SK-N-SH (cell line): ENCODE data around the gene CEP57L1. TPM values are rescaled to one million over a fixed set of nuclear protein-coding genes. Genes with fewer than 3 reads are reported as not detected.
A peak's percentile ranks its signal among the peaks of the same experiment; 100 is the strongest.

Experiments
- CTCF ChIA-PET: fragments of 300-600, 350-600 bp; formaldehyde crosslinking; extraction: SDS; loops from one replicate; lab custom pipeline; 2021; lab: Yijun Ruan, JAX
- POLR2A ChIA-PET: fragments of 350-600 bp; sonication (Branson Sonifier 250); formaldehyde crosslinking; extraction: SDS; loops from one replicate; lab custom pipeline; 2020; ENCODE audit warnings: antibody characterized with exemption, inconsistent platforms; lab: Yijun Ruan, JAX
- DNase-seq: peaks from one replicate; pipeline ENCODE4 v3.0.0; 2012
- H2AFZ ChIP-seq: fragments of 200-600 bp; sonication (generic); 2 replicates; pipeline ENCODE4 v1.8.1; 2016; ENCODE audit warnings: antibody characterized with exemption, mild to moderate bottlenecking, low read depth
- H3F3A ChIP-seq: fragments of 200-600 bp; sonication (generic); replicated peaks from 2 replicates; pipeline ENCODE3; 2016; ENCODE audit warnings: antibody characterized with exemption, mild to moderate bottlenecking; ENCODE audit not compliant: insufficient read depth
- H3K27ac ChIP-seq, 2 experiments: fragments of 200-500 bp in 1 of 2; fragments of 200-600 bp in 1 of 2; sonication (Bioruptor generic) in 1 of 2; sonication (generic), shearing (Covaris generic) in 1 of 2; 2 replicates each; pipeline versions ENCODE4 v1.5.1 to v1.6.1; 2014 to 2016; ENCODE audit warnings: low read depth in 2 of 2, inconsistent platforms in 1 of 2, low read length in 1 of 2, mild to moderate bottlenecking in 1 of 2, mixed read lengths in 1 of 2
- H3K27me3 ChIP-seq: fragments of 200-600 bp; sonication (generic), shearing (Covaris generic); 2 replicates; pipeline ENCODE4 v1.6.1; 2016; ENCODE audit warnings: mixed run types; ENCODE audit not compliant: insufficient read depth
- H3K36me3 ChIP-seq, 2 experiments: fragments of 200-500 bp in 1 of 2; fragments of 200-600 bp in 1 of 2; sonication (Bioruptor generic) in 1 of 2; sonication (generic) in 1 of 2; replicated peaks in 1 of 2; 2 replicates each; pipeline versions ENCODE3 to v1.5.1; 2014 to 2016; ENCODE audit warnings: low read length in 1 of 2, mild to moderate bottlenecking in 1 of 2; ENCODE audit not compliant: insufficient read depth in 2 of 2, control insufficient read depth in 1 of 2
- H3K4me1 ChIP-seq, 2 experiments: fragments of 200-500 bp in 1 of 2; fragments of 200-600 bp in 1 of 2; sonication (Bioruptor generic) in 1 of 2; sonication (generic), shearing (Covaris generic) in 1 of 2; 2 replicates each; pipeline versions ENCODE4 v1.5.1 to v1.6.1; 2014 to 2016; ENCODE audit warnings: low read depth in 1 of 2, low read length in 1 of 2, mixed run types in 1 of 2; ENCODE audit not compliant: insufficient read depth in 2 of 2, control insufficient read depth in 1 of 2
- H3K4me2 ChIP-seq: fragments of 200-600 bp; sonication (generic), shearing (Covaris generic); 2 replicates; pipeline ENCODE4 v1.6.1; 2017; ENCODE audit warnings: mixed run types
- H3K4me3 ChIP-seq, 2 experiments: fragments of 200-500 bp in 1 of 2; fragments of 200-600 bp in 1 of 2; sonication (Bioruptor generic) in 1 of 2; sonication (generic), shearing (Covaris generic) in 1 of 2; 2 replicates each; pipeline versions ENCODE4 v1.5.1 to v1.8.1; 2014 to 2016; ENCODE audit warnings: low read depth in 2 of 2, inconsistent platforms in 1 of 2, low read length in 1 of 2, mild to moderate bottlenecking in 1 of 2, mixed read lengths in 1 of 2, moderate library complexity in 1 of 2
- H3K79me2 ChIP-seq: fragments of 200-600 bp; sonication (generic); 2 replicates; pipeline ENCODE4 v1.8.1; 2017; ENCODE audit warnings: mild to moderate bottlenecking; ENCODE audit not compliant: insufficient read depth
- H3K9ac ChIP-seq: fragments of 200-600 bp; sonication (generic); 2 replicates; pipeline ENCODE4 v1.6.1; 2017; ENCODE audit warnings: mixed run types
- H3K9me2 ChIP-seq: fragments of 200-600 bp; sonication (generic); 2 replicates; pipeline ENCODE4 v1.6.1; 2017; ENCODE audit warnings: mixed run types
- H3K9me3 ChIP-seq: fragments of 200-600 bp; sonication (generic); 2 replicates; pipeline ENCODE4 v1.6.1; 2017; ENCODE audit warnings: mixed run types, mild to moderate bottlenecking, moderate library complexity
- H4K20me1 ChIP-seq: fragments of 200-600 bp; sonication (generic); 2 replicates; pipeline ENCODE4 v1.6.1; 2017; ENCODE audit warnings: mild to moderate bottlenecking, mixed run types; ENCODE audit not compliant: insufficient read depth
- CHD2 ChIP-seq: fragments of 150-350 bp; IDR thresholded peaks from 2 replicates; pipeline ENCODE4 v1.6.1; 2018; ENCODE audit warnings: low read length; ENCODE audit not compliant: partially characterized antibody
- CTCF ChIP-seq: fragments of 200-600 bp; sonication (generic); IDR thresholded peaks from 2 replicates; pipeline ENCODE4 v1.6.1; 2017; ENCODE audit warnings: antibody characterized with exemption, mild to moderate bottlenecking, moderate library complexity
- EP300 ChIP-seq, 2 experiments: IDR thresholded peaks; 2 replicates each; pipeline versions ENCODE4 v1.4.0 to v1.6.1; 2012; ENCODE audit warnings: borderline replicate concordance in 1 of 2, low read depth in 1 of 2, low read length in 1 of 2
- FOXJ3 ChIP-seq: sonication (generic); formaldehyde crosslinking; IDR thresholded peaks from 2 replicates; pipeline ENCODE4 v1.5.1; 2020; ENCODE audit warnings: mild to moderate bottlenecking, missing genetic modification reagents
- GATA2 ChIP-seq: sonication (generic); formaldehyde crosslinking; IDR thresholded peaks from 2 replicates; pipeline ENCODE4 v1.5.0; 2020; ENCODE audit warnings: mild to moderate bottlenecking, missing genetic modification reagents
- MAX ChIP-seq: IDR thresholded peaks from 2 replicates; pipeline ENCODE4 v1.4.0; 2012; ENCODE audit warnings: low read depth
- NRF1 ChIP-seq: IDR thresholded peaks from 2 replicates; pipeline ENCODE4 v1.6.1; 2012; ENCODE audit warnings: low read depth, mild to moderate bottlenecking, low read length
- PBX3 ChIP-seq: IDR thresholded peaks from 2 replicates; pipeline ENCODE4; 2012
- POLR2AphosphoS5 ChIP-seq: IDR thresholded peaks from 2 replicates; pipeline ENCODE4 v1.6.1; 2012; ENCODE audit warnings: low read depth, low read length
- SIN3A ChIP-seq: IDR thresholded peaks from 2 replicates; pipeline ENCODE4 v1.6.1; 2012; ENCODE audit warnings: low read depth, mild to moderate bottlenecking, low read length, moderate library complexity, borderline replicate concordance
- TCF12 ChIP-seq: IDR thresholded peaks from 2 replicates; pipeline ENCODE4 v1.4.0; 2012
- USF1 ChIP-seq: IDR thresholded peaks from 2 replicates; pipeline ENCODE4 v1.4.0; 2012; ENCODE audit warnings: low read depth, borderline replicate concordance
- YY1 ChIP-seq: IDR thresholded peaks from 2 replicates; pipeline ENCODE4 v1.4.0; 2012; ENCODE audit warnings: low read depth, mild to moderate bottlenecking
- WGBS: methylation state at CpG from one replicate; pipeline ENCODE4 v1.1.6; 2017; ENCODE audit warnings: low lambda C conversion rate; 5-methylcytosine and 5-hydroxymethylcytosine counted together
- polyA plus RNA-seq, 3 experiments: library from polyadenylated mRNA; depleted of rRNA; stranded (reverse); fragments of >200 nt; gene quantifications; 2 replicates each; pipeline ENCODE4 v1.2.3, GENCODE V29; 2012

The CEP57L1 gene
- polyA plus RNA-seq, 1 of the 3 experiments (the other 2 are of a cell fraction) = 7.3 TPM

GRCh38 chr6:109118871-109119354, 23.6 kb downstream of the CEP57L1 start:
- CTCF ChIA-PET = interaction anchor here (0.8 to 1.0 kb wide), 2 partner anchors 69 to 263 kb away, joined by 3 to 4 read pairs; partner anchors contain the start of gene CD164

GRCh38 chr6:109121411-109121810, 26.1 kb downstream of the CEP57L1 start:
- Histone ChIP-seq H2AFZ (no peak overlapping the region), H3K9ac (no peak overlapping the region), H3F3A (peaks cover 2% of the 10 kb centered on the region), H4K20me1 (no peaks in the 10 kb centered on the region), H3K4me3 (no peak overlapping the region), H3K4me2 (0 out of 2 replicates have a peak overlapping the region, but pooled peaks have one; percentile 34), H3K27me3 (no peaks in the 10 kb centered on the region), H3K4me1 (peaks cover 6 to 22% of the 10 kb centered on the region in 2 experiments; a peak in 3 of 4 replicates), H3K9me3 (no peaks in the 10 kb centered on the region), H3K36me3 (no peaks in the 10 kb centered on the region), H3K27ac (peak overlapping the region; percentile 38 to 87; a peak in 3 of 4 replicates), H3K79me2 (peaks cover 30% of the 10 kb centered on the region; the same call in 1 of the 2 replicates), H3K9me2 (no peaks in the 10 kb centered on the region)
- CTCF ChIA-PET = no interaction called here
- POLR2A ChIA-PET = no interaction called here
- no peak for DNase-seq
- peak in 1 of 2 experiments; percentile 65; a peak in 1 of 4 replicates for TF ChIP-seq EP300 (IDR thresholded peaks at IDR 0.05; ENCODE audit: borderline replicate concordance in 1 of 2, low read depth in 1 of 2, low read length in 1 of 2)
- peak; percentile 76 for TF ChIP-seq PBX3
- TF ChIP-seq USF1 = no peak
- TF ChIP-seq YY1 = no peak

More at GRCh38 chr6:109118871-109119354, 23.6 kb downstream of the CEP57L1 start:
- no peaks in the 10 kb centered on the region for H4K20me1 ChIP-seq
- H3K36me3 ChIP-seq = no peaks in the 10 kb centered on the region
- H3K9ac ChIP-seq = no peak overlapping the region
- WGBS = 82% methylated on average over 3 of the region's 3 CpGs
- H3K9me2 ChIP-seq = no peaks in the 10 kb centered on the region
- no peaks in the 10 kb centered on the region for H3K27me3 ChIP-seq
- H3K4me2 ChIP-seq = no peak overlapping the region
- no peak for DNase-seq
- no peaks in the 10 kb centered on the region for H3K9me3 ChIP-seq
- H3K4me3 ChIP-seq = no peak overlapping the region
- H3K27ac ChIP-seq = peak overlapping the region in 1 of 2 experiments; percentile 79; a peak in 2 of 4 replicates
- peaks cover 38% of the 10 kb centered on the region for H3K79me2 ChIP-seq
- H2AFZ ChIP-seq = no peak overlapping the region
- no peak for TF ChIP-seq CTCF
- TF ChIP-seq MAX = no peak
- no peak for TF ChIP-seq GATA2 (CRISPR knock-in tag)
- TF ChIP-seq FOXJ3 (CRISPR knock-in tag) = no peak
- no peak for TF ChIP-seq SIN3A
- TF ChIP-seq NRF1 = no peak
- no peak for TF ChIP-seq EP300 (IDR thresholded peaks at IDR 0.05; ENCODE audit: borderline replicate concordance in 1 of 2, low read depth in 1 of 2, low read length in 1 of 2)
- TF ChIP-seq TCF12 = no peak
- no peak for TF ChIP-seq CHD2
- no peak for TF ChIP-seq POLR2AphosphoS5
- TF ChIP-seq, all 33 proteins: peak for 0
- POLR2A ChIA-PET = no interaction called here
- H3F3A ChIP-seq = no peaks in the 10 kb centered on the region
- H3K4me1 ChIP-seq = peaks cover 6 to 25% of the 10 kb centered on the region in 2 experiments; a peak in 3 of 4 replicates
